Epidermal melanocyte (primary cell): ENCODE results near the gene PCARE.

Source experiments
- DNase-seq: peaks from one replicate; pipeline ENCODE4 v3.0.0; 2011; ENCODE audit warnings: low spot score; ENCODE audit not compliant: insufficient read length

PCARE gene

DNA sequence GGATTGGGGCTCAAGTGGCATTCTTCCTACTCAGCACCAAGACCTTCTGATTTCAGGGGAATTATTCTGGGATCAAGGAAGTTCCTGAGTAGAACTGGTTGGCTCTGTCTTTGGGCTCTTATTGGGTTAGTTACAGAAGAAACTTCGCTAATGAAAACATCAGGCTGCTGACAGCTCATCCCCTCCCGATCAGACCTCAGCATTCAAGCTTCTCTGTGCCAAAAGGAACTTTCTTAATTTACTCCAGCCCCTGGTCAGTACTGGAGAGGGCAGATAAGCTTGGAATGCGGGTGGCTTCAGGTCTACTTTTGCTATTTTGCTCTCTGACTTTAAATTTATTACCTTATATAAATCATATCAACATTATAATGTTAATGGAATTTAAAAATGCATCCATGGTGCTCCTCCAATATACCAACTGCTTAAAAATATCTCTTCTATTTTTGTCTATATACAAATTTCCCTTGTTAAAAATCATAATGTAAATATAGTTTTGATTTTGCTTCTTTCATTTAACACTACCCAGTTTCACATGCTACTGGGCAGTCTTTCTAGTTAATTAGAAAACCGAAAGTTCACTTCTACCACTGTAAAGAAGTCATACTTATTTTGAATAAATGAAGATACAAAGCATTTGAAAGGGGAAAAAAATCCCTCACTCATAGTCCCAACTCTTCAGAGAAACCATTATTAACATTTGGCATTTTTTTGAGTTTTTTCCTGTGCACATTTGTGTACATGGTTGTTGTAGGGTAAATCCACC, 34.4 kb downstream of the PCARE start:
- DNase-seq: no peak

DNA sequence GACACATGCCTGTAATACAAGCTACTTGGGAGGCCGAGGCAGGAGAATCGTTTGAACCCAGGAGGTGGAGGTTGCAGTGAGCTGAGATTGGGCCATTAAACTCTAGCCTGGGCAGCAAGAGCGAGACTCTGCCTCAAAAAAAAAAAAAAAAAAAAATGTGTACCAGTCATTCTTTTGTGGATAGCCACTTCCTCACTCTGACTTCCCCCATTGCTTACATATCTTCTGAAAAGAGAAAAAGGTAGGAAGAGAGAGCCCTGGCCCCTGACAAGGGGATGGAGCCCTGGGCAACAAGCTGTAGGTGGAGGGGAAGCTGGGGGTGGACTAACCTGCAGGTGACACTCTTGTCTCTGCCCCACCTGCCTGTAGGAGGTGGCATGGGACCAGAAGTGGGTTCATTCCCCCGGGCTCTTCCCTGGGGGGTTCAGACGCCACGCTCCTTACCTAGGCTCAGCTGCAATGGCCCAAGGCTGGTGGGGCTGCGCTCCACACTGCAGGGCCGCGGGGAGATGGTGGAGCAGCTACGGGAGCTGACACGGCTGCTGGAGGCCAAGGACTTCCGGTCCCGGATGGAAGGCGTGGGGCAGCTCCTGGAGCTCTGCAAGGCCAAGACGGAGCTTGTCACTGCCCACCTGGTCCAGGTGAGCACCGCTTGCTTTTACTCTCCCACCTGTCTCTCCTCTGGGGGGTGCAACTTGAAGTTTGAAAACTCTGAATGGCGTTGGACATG, 39.1 kb downstream of the PCARE start:
- no peak for DNase-seq

DNA sequence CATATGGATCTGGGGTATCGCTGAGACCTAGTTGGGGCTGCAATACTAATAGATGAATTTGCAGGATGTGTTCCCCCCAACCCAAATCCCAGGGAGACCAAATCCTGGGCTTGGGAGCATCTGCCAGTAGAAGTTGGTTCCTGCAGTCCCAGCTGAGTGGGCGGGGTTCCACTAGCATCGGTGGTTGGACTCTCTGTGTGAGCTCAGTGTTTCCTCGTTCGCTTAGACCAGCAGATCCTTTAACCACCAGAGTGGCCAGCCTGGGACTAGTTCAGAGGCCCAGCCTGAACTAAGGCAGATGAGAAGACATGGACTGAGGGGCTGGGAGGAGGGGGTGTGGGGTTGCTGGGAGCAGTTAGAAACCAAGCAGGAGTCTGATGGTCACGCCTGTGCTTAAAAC, 40.7 kb downstream of the PCARE start:
- no peak for DNase-seq

DNA sequence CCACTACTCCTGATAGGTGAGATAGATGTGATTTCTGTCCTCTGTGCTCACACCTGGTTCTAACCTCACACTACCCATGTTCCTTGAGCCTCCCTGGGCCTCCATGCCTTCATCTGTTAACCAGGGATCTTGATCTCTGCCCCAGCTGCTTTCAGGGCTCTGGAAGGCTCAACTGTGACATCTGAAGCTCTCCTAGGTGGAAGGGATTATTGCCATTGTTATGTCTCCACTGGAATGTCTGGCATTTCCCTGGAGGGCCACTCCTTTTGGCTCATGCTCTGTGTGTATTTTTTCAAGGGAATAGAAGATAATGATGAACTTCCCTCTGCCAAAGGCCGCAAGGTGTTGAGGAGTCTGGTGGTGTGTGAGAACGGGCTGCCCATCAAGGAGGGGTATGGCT, 41.2 kb downstream of the PCARE start:
- DNase-seq: peak; percentile 42

DNA sequence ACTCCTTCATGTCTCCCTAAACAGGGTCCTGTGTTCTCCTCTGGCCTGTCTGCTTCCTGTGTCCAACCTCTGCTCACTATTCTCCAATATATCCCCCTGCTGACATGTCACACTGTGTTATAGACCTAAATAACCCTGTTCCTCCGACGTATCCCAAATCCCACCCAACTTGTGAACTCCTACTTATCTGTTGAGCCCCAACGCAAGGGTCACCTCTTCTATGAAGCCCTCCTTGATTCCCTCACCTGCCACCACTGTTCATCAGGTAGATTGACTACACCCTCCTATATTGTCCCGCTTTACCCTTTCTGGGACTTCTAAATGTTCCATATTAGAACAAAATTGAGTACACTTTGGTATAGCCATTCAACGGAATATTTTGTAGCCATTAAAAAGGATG, 42.1 kb downstream of the PCARE start:
- DNase-seq: no peak

DNA sequence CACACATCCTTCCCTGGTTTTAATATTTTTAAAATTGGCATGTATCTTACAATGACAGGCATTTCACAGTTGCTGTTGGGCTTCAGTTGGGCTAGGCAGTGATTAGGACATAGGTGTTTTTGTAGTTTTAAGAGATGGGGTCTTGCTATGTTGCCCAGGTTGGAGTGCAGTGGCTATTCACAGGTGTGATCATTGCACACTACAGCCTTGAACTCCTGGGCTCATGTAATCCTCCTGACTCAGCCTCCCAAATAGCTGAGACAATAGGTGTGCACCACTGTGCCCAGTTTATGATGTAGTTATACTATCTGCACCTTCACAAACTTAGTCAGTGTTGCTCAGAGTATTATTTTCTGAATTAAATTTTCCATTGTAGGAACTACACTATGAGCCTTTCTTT, 43.3 kb downstream of the PCARE start:
- DNase-seq: no peak

DNA sequence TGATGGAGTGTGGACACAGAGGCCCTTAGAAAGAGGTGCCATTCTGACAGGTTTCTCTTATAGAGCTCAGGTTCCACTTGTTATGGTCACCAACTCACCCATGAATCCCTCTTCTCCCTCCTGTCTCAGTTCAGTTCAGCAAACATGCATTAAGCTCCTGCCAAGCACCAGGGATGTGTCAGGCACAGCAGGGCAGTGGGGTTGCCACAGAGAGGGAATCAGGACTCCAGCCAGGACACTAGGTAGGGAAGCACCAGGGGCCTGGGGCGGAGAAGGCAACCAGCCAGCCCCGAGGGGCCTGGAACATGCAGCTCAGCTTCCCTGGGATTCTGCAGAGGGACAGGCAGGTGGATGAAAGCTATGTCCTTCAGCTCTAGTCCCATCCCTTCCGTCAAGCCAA, 48.6 kb downstream of the PCARE start:
- no peak for DNase-seq

DNA sequence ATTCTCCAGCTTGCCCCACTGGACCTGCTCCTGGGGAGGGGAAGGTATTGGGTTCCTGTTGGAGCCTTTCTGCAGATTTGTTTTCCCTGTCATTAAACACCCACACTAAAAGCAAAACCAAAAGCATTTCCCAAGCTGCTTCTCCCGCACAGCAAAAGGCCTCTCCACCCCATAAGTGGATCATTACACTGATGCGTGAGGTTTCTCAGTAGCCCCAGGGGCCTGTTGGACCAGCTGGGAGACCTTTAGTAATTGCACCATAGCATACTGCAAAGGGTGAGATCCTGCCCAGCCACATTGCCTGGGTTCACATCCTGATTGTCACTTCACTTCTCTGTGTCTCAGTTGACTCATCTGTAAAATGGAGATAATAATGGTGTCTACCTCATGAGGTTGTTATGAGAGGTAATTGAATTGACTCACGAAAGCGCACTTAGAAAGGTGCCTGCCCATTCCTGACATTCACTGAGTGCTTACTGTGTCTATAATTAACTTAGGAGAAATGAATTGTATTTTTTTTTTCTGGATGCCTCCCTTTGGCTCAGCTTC, 49.4 kb downstream of the PCARE start:
- no peak for DNase-seq

DNA sequence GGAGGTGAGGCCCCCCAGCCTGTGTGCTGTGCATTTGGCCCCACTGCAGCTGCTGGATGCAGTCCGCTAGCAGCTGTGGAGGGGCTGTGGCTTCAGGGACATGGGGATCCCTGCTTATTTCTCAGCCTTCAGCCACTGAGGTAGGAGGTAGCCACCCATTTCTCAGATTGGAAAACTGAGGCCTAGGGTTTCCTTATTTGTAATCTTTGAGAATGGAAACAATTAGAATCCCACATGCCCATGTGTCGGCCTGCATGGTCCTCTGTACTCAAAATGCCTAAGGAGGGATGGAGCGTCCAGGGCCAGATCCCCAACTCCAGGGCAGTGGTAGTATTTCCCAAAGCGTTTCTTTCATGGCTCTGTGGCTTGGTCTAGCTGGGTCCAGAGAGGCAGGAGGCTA, 51.1 kb downstream of the PCARE start:
- DNase-seq: no peak

DNA sequence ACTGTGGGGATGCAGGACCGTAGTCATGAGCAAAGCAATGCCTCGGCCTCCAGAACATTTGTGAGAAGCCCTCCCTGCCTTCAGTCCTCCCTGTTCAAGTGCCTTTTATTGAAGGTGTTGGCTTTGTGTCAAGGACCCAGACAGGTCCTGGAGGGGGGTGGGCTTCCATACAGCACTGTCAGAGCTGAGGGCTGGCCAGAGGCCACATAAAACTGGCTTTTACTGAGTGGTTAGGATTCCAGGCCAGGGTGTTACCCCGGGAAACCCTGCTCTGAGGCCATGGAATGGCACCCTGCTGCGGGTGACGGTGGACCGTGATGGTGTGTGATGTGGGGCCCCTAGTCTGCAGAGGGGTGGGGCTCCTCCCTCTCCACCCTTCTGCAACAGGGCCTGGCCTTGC, 51.6 kb downstream of the PCARE start:
- DNase-seq: no peak

DNA sequence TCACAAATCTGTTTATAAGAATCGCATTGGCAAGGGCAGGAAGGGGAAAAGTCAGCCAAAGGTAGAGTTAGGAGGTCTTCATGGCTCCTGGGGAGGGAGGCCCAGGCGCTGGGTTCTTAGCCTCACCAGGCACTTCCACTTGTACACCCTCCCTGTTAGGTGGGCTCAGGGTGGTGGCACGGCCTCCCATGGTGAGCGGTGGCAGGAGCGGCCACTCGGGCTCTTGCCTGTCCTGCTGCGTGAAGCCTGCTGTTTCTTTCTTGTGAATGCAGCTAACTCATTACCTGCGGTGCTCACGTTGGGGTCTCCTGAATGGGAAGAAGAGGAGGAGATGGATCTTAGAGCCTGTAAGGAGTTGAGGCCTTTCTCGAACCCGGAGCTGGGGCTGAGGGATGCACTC, 52.4 kb downstream of the PCARE start:
- DNase-seq: no peak

DNA sequence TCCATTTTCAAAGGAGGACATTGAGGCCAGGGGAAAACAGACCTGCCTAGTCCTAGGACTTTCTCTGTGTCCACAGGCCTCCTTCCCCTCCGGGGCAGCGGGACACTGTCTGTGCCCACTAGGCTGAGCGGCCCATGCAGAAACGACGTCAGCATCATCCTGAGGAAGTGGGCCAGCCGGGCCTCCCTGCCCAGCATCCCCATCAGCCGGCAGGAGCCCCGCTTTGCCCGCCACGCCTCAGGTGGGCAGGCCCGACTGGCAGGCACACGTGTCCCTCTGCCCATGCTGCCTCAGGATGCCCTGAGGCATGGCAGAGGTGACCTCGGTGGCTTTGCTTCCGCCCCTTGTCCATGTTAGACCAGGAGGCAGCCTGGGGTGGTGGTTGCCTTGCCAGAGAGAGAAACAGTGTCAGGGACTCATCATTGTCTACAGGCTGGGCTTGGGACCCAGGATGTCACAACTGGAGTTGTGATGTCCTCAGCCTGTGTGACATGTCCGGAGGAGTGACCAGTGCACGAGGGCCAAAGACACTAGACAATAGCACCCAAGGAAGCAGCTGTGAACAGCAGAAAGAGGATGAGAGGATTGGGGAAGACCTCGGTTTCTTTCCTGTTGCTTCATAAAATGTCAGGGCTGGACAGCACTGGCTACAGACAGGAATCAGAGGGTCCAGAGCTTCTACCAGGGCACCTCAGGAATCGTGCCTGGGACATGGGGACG, 56.4 kb downstream of the PCARE start:
- no peak for DNase-seq

DNA sequence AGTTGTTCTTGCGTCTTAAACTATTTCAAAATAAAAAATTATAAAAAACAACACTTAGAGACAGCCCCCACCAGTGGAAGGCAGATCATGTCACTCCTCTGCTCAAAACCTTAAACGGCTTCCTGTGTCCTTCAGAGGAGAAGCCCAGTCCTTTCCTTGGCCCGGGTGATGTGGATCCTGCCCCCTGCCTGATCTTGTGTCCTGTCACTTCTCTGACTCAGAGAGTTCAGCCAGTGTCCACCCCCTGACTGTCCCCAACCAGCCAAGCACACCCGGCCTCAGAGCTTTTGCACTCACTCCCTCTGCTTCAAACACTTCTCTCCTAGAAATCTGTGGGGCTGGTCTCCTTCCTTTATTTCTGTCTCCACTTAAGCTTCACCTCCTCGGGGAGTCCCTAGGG, 57.8 kb downstream of the PCARE start:
- no peak for DNase-seq

DNA sequence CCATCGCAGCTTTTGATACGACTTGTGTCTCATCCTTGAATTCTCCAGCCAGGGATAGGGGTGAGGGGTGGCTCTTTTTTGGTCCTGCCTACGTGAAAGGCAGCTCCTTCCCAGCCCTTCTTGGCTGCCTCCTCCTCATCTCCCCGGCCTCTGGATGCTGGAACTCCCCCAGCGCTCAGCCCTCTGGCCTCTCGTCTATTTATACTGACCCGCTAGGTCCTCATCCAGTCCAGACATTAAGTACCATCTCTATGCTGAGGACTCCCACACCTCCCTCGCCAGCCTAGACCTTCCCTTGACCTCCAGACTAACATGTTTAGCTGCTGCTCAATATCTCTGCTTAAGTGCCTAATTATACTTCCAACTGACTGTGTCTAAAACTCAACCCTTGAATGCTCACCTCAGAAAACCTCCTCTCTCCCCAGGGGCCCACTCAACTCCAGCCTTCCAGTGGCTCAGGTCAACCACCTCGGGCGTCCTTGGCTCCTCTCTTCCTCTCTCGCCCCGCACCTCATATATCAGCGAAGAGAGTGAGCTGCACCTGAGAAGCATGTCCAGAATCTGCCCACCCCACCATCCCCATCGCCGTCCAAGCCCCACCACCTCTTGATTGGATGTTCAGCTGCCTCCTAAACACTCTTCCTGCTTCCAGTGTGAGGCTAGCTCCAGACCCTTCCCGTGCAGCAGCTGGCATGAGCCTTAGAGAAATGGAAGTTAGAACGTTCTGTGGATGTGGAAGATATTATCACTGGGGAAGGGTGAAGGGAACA, 58.4 kb downstream of the PCARE start:
- no peak for DNase-seq

DNA sequence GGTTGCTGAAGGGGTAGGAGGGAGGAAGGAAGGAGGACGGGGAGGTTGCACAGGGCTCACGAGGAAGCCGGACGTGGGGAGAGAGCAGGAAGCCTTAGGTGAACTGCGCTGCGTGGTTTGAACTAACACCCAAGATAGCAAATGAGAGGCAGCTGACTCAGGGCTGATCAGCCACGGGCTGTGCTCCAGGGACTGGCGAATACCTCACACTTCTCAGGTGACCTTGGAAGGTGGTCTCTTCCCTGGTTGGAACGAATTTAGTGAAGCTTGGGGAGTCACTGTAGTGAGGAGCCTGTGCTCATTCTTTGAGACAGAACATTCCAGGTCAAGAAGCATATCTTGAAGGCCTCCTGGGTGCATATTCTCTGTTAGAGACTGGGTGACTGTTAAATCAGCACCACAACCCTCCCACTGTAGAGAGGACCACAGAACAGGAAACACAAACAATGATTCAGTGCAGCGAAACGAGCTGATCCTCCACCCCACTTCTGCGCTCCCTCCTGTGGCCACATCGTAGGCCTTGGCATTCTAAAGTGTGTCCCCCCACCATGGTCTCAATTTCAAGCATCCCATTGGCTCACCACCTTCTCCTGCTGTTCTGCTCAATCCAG, 59.4 kb downstream of the PCARE start:
- DNase-seq: no peak

DNA sequence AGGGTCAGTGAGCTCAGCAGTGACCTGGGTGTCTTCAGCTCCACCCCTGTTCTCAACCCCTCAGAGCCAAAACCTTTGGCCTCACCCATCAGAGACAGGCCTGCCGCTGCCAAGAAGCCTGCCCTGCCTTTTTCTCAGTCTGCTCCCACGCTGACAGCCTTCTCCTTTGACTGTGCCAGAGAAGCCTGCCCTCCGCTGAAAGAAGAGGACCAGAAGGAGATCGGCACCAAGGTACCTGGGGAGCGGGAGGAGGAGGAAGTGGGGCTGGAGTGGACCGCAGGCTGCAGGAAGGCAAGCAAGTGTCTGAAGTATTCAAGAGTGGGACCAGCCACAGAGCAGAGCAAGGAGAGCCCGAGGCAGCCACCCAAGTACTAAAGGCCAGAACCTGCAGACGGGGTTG, 60.0 kb downstream of the PCARE start:
- no peak for DNase-seq

DNA sequence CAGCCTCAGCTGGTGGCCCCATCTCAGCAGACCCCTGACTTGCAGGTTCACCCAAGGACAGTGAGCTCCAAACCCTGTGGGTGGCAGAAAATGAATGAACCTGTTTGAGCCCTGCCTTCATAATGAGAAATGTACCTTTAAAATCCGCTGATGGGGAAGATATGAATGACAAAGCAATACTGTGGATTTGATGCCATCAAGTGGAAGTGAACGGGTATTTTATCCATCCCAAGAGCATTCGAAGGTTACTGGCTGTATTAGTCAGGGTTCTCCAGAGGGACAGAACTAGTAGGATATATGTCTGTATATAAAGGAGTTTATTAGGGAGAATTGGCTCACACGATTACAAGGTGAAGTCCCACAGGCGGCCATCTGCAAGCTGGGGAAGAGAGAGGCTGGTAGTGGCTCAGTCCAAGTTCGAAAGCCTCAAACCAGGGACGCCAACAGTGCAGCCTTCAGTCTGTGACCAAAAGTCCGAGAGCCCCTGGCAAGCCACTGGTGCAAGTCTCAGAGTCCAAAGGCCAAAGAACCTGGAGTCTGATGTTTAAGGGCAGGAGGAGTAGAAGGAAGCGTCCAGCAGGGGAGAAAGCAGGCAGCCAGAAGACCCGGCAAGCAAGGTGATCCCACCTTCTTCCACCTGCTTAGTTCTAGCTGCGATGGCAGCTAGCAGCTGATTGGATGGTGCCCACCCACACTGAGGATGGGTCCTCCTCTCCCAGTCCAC, 61.1 kb downstream of the PCARE start:
- DNase-seq: no peak

DNA sequence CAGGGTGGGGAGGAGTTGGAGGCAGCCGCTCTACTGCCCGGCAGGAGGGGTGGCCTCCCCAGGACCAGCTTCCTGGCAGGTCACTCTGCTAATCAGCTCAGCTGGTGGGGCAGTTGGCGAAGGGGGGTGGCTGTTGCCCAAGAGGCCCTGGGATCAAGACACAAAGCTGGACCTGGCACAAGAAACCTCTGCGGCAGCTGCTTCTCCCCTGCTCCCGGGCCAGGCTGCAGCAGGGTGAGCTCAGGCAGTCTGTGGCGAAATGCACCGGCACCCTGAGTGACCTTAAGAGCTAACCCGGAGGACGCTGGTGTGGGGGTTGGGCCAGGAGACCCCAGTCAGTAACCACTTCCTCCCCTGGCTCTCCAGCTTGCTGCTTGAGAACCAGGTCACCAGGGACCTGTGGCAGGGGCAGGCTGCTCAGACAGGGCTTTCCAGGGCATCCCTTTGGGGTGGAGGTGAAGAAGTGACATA, 62.1 kb downstream of the PCARE start:
- no peak for DNase-seq
